ENCODE data around the gene TLCD3B.

DNA sequence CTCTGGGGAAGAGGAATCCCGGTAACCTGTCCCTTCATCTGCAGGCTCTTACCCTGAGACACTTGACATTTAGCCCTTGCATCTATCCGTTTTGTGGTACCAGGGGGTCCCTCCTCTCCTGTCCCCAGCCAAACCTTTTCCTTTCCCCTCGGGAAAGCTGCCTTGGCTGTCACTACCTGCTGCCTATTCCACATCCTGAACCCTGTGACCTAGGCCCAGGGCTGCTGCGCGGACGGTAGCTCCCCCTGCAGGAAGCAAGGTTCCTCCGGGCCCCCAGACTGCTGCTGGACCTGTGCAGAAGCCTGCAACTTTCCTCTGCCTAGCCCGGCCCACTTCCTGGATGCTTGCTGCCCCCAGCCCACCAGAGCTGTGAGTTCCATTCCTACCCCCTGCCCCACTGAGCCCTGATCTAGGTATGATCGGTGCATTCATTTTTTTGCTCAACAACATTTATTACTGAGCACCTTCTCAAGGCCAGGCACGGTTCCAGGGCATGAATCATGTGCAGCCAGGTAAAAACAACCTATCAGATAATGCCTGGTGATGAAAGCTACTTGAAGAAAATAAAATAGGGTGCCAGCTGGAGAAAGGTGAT lies 24.0 kb upstream of the TLCD3B start:
- TF ChIP-seq, protein P1, sequence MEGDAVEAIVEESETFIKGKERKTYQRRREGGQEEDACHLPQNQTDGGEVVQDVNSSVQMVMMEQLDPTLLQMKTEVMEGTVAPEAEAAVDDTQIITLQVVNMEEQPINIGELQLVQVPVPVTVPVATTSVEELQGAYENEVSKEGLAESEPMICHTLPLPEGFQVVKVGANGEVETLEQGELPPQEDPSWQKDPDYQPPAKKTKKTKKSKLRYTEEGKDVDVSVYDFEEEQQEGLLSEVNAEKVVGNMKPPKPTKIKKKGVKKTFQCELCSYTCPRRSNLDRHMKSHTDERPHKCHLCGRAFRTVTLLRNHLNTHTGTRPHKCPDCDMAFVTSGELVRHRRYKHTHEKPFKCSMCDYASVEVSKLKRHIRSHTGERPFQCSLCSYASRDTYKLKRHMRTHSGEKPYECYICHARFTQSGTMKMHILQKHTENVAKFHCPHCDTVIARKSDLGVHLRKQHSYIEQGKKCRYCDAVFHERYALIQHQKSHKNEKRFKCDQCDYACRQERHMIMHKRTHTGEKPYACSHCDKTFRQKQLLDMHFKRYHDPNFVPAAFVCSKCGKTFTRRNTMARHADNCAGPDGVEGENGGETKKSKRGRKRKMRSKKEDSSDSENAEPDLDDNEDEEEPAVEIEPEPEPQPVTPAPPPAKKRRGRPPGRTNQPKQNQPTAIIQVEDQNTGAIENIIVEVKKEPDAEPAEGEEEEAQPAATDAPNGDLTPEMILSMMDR (IDR thresholded peaks at IDR 0.05), result peak in 1 of 3 experiments; percentile 6
- no peak for TF ChIP-seq POLR2A (IDR thresholded peaks at IDR 0.05)
